ENCODE data around the gene ABCA1.
"Not testable (repeated sequence)": the region's sequence is repeated elsewhere in the genome, so short reads cannot be mapped to it uniquely, and the experiment has no call there.

Gene ABCA1

DNA sequence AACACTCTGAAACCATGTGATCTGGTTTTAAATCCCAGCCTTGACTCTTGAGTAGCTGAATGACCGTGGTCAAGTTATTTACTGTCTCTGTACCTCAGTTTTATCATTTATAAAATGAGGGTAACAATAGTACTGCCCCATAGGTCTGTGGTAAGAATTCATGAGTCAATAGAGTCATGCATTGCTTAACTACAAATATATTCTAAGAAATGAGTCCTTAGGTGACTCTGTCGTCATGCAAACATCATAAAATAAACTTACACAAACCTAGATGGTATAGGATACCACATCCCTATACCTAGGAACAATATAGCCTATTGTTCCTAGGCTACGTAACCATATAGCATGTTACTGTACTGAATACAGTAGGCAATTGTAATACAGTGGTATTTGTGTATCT, 20.3 kb upstream of the ABCA1 start:
- peak overlapping the region; percentile 25 for H3K27ac ChIP-seq
- no peak for DNase-seq (ENCODE audit: low read depth, low spot score)

DNA sequence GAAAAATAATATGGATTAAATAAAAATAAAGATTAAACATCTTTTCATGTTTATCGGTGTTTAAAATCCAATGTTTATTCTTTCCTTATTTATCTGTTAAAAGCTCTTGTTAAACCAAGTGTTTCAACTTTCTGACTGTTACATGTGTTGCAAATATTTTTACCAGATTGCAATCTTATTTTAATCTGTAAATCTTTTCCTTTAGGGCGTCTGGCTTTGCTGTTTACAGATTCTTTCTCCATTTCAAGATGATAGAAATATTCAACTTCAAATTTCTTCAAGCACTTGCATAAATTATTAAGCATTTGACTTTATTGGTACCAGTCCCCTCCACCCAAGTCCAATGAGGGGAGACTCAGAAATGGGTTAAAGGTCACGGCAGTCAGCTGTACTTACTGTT, 16.9 kb upstream of the ABCA1 start:
- DNase-seq (ENCODE audit: low read depth, low spot score) = no peak
- no peak overlapping the region for H3K27ac ChIP-seq

DNA sequence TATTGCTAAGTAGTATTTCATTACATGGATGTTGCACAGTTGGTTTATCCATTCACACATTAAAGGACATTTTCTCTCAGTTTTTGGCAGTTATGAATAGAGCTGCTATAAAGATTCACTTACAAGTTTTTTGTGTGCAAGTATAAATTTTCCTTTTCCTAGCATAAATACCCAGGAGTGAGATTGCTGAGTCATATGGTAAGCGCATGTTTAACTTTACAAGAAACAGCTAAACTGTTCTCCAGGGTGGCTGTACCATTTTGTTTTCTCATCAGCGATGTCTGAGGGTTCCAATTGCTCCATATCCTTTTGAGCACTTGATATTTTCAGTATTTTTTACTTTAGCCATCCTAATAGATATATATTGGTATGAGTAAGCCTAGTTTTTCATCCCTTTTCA, 16.4 kb upstream of the ABCA1 start:
- DNase-seq (ENCODE audit: low read depth, low spot score) = no peak
- H3K27ac ChIP-seq = no peak overlapping the region

DNA sequence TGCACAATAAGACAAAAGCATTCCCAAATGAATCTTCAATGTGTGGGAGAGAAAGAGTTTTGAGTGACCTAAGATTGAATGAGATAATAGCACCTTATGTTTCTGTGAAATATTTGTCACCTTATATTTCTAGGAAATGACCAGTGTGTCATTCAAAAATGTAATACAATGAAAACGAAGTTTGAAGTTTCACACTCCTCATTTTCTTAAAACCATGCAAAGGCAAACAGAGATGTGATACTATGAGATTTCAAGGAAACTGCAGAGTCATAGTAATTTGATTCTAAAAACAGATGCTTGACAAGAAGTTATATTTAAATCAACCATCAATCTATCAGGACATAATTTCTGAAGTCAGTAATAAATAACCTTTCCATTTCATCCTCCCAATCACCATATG, 13.6 kb upstream of the ABCA1 start:
- no peak overlapping the region for H3K27ac ChIP-seq
- DNase-seq (ENCODE audit: low read depth, low spot score) = no peak

GRCh38 chr9:104936291-104936690, 8.3 kb upstream of the ABCA1 start:
- H3K27ac ChIP-seq = no peak overlapping the region
- DNase-seq (ENCODE audit: low read depth, low spot score) = no peak

DNA sequence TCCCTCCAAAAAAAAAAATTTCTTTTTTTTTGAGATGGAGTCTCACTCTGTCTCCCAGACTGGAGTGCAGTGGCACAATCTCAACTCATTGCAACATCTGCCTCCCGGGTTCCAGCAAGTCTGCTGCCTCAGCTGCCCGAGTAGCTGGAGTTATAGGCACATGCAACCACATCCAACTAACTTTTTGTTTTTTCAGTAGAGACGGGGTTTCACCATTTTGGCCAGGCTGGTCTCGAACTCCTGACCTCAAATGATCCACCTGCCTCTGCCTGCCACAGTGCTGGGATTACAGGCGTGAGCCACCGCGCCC, 7.5 kb upstream of the ABCA1 start:
- not testable (repeated sequence) for DNase-seq (ENCODE audit: low read depth, low spot score); H3K27ac ChIP-seq

GRCh38 chr9:104934691-104935500, 6.9 kb upstream of the ABCA1 start:
- no peak for DNase-seq (ENCODE audit: low read depth, low spot score)
- H3K27ac ChIP-seq = no peak overlapping the region

DNA sequence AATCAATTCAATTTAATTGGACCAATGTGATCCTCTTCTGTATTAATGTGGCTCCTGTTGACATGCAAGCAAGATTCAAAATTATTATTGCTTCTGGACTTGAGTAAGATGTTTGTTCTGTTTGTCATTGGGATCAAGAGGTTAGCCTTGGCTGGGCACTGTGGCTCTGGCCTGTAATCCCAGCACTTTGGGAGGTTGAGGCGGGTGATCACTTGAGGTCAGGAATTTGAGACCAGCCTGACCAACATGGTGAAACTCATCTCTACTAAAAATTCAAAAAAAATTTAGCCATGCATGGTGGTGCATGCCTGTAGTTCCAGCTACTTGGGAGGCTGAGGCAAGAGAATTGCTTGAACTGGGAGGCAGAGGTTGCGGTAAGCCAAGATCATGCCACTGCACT, 5.1 kb upstream of the ABCA1 start:
- not testable (repeated sequence) for H3K27ac ChIP-seq; DNase-seq (ENCODE audit: low read depth, low spot score)

DNA sequence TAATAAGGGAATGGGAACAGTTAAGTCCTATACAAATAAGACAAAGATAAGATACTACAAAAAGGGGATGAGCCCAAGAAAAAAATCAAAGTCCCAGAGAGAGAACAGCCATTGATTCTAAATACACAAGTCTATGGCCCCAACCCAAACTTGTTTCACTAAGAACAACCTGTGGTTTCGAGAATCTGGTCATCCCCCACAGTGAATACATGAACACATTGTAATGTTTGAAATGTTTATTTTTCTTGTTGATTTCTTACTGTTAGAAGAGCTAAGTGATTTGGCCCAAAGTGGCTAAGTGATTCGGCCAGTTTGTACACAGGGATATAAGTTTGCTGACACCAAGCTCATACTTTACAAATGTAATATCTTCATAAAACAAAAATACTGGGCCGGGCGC, 3.3 kb upstream of the ABCA1 start:
- no peak overlapping the region for H3K27ac ChIP-seq
- no peak for DNase-seq (ENCODE audit: low read depth, low spot score)

DNA sequence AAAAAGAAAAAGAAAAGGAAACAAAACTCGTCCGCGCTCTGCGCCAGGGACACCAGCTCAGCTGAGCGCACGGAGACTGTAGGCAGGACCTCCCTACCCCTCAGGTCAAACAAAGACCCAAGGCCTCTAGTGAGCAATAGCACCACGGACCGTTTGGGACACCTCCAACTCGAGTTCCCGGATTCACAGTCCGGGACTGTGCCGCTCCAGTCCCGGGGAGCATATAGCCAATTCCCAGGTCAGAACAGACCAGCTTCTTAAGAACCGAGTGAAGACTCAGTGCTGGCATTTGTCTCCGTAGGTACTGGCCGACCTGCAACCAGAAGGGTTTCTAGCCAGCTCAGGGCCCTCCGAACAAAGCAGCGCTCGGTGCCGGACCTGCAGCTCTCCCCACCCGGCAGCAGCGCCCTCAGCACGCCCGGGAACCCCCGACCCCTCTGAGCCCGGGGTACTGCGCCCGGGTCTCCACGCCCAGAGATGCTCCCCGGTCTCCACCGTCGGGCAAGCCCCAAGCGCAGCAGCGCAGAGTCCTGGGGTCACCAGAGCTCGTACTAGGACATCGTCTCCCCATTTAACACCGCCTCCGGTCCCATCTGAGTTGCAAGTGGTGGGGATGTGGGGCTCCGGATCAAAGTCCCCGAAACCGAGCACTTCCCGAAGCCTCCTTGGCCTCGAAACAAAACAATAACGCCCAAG, 591 bp downstream of the ABCA1 start:
- DNase-seq (ENCODE audit: low read depth, low spot score) = no peak
- peak overlapping the region; percentile 78 for H3K27ac ChIP-seq

DNA sequence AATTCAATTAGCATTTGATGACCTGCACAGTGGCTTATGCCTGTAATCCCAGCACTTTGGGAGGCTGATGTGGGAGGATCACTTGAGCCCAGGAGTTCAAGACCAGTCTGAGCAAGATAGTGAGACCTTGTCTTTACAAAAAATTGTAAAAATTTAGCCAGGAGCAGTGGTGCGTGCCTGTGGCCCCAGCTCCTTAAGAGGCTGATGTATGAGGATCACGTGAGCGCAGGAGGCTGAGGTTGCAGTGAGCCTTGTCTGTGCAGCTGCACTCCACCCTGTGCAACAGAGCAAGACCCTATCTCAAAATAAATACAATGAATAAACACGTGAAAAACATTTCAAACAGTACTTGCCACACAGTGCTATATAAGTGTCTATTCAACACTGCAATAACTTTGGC, 4.2 kb downstream of the ABCA1 start:
- peak overlapping the region; percentile 36 for H3K27ac ChIP-seq
- DNase-seq (ENCODE audit: low read depth, low spot score) = no peak

DNA sequence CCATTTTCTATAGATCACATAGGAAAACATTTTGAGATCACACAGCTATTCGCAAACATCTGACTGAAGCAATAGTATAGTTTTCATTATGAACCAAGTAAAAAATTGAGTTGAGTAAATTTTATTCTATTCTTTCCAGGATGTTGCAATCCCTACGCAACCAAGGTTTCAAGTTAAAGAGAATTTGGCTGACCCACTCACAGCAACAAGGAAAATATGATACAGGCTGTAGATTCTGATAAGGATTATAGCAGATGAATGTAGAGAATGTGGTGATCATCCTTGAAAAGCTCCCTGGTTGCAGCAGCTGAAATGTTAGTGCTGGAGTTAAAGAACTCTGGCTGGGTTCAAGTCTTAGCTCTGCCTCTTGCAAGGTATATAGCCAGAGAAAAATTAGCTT, 4.7 kb downstream of the ABCA1 start:
- peak overlapping the region; percentile 36 for H3K27ac ChIP-seq
- no peak for DNase-seq (ENCODE audit: low read depth, low spot score)

- not testable (repeated sequence) for DNase-seq (ENCODE audit: low read depth, low spot score)
- peak overlapping the region; percentile 36 for H3K27ac ChIP-seq
Measured at GRCh38 chr9:104922748-104923147, 5.2 kb downstream of the ABCA1 start.

- DNase-seq (ENCODE audit: low read depth, low spot score) = no peak
- no peak overlapping the region for H3K27ac ChIP-seq
Measured at GRCh38 chr9:104921067-104921741, 6.8 kb downstream of the ABCA1 start.

DNA sequence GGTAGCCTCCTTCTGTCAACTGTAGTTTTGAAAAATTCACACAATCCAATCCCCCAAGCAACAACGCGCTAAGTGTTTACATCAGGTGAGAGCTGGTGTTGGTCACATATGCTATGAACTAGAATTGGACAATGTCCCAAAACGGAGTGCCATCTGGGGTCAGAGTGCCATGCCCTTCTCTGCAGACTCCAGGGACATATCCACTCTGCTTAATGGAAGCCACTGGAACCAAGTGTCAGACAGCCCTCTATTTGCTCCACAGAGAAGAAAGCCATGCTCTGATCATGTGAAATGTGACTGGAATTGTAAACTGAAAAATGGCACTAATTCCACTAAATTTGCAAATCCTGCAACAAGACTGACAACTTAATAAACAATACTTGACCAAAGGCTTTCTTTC, 12.2 kb downstream of the ABCA1 start:
- no peak for DNase-seq (ENCODE audit: low read depth, low spot score)
- no peak overlapping the region for H3K27ac ChIP-seq

DNA sequence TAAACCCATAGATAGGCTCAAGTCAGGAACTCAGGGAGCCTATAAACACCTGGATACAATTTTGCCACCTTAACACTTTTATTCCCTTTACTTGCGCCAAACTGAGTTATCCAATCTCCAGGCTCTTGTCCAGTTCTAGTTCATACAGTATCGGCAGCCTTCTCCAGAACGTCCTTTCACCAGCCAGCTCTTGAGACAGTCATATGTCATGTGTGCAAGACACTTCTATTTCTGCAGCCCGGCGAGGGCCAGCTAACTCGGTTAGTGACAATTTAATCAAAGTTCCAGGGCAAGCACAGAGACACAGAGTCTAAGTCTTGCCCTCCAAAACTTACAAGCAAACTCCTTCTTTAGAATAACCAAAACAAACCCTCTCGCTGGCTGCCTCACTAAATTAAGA, 12.9 kb downstream of the ABCA1 start:
- no peak for DNase-seq (ENCODE audit: low read depth, low spot score)
- no peak overlapping the region for H3K27ac ChIP-seq

DNA sequence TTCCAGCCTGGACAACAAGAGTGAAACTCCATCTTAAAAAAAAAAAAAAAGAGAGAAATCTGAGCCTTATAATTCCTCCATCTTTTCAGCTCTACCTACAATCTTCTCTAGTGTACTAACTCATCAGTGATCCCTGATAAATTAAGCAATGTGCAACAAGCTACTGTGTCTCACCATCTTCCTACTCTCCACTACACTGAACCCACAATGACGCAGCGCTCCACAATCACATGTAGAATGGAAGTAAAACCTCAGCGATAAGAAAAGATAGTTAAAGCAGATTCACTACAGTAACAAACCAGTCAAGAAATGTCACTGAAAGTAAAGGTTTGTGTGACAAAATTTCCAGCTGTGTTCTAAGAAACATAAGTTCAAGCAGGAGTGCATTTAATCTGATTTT, 13.5 kb downstream of the ABCA1 start:
- DNase-seq (ENCODE audit: low read depth, low spot score) = no peak
- no peak overlapping the region for H3K27ac ChIP-seq

GRCh38 chr9:104912606-104913005, 15.3 kb downstream of the ABCA1 start:
- H3K27ac ChIP-seq = peak overlapping the region; percentile 2
- DNase-seq (ENCODE audit: low read depth, low spot score) = no peak

GRCh38 chr9:104911032-104911607, 16.8 kb downstream of the ABCA1 start:
- no peak for DNase-seq (ENCODE audit: low read depth, low spot score)
- peak overlapping the region; percentile 2 for H3K27ac ChIP-seq

GRCh38 chr9:104907278-104907951, 20.5 kb downstream of the ABCA1 start:
- DNase-seq (ENCODE audit: low read depth, low spot score) = no peak

More at GRCh38 chr9:104907278-104907951, 20.5 kb downstream of the ABCA1 start:
- peak overlapping the region; percentile 42 for H3K27ac ChIP-seq

Measured in epithelial cell of prostate (primary cell).